OCI-LY3 (cell line): ENCODE data around the gene RRP1.

ENCODE experiments used
- CTCF ChIP-seq: fragments of 200-600, 300-600 bp; sonication (generic); IDR thresholded peaks from 2 replicates; pipeline ENCODE4 v1.5.1; 2014; ENCODE audit warnings: antibody characterized with exemption, low read length, low read depth
- EZH2phosphoT487 ChIP-seq: fragments of 200-600 bp; shearing (Covaris generic); IDR thresholded peaks from 2 replicates; pipeline ENCODE4 v1.6.1; 2018; ENCODE audit warnings: antibody characterized with exemption, mixed run types, low read depth

- no peak for TF ChIP-seq CTCF
- no peak for TF ChIP-seq EZH2phosphoT487
Observed at GRCh38 chr21:43826623-43826974, 37.2 kb downstream of the RRP1 start.
